IPS DF 6.9 (cell line): ENCODE results near the gene NID2.
A peak's percentile ranks its signal among the peaks of the same experiment; 100 is the strongest.

Experiments used
- DNase-seq: peaks from one replicate; pipeline ENCODE4 v3.0.0-alpha.2; 2013; ENCODE audit warnings: low read depth, low spot score
- H3K27ac ChIP-seq: one replicate; pipeline ENCODE4 v1.5.1; 2013; ENCODE audit warnings: low read length, control low read depth
- H3K27me3 ChIP-seq: 2 replicates; pipeline ENCODE4 v1.6.1; 2013; ENCODE audit warnings: mild to moderate bottlenecking, low read length; ENCODE audit not compliant: control insufficient read depth, insufficient read depth
- H3K36me3 ChIP-seq: 2 replicates; pipeline ENCODE4 v1.6.1; 2013; ENCODE audit warnings: low read length; ENCODE audit not compliant: control insufficient read depth, insufficient read depth
- H3K4me1 ChIP-seq: 2 replicates; pipeline ENCODE4 v1.6.1; 2013; ENCODE audit warnings: low read length; ENCODE audit not compliant: control insufficient read depth, insufficient read depth
- H3K4me3 ChIP-seq: 2 replicates; pipeline ENCODE4 v1.5.1; 2013; ENCODE audit warnings: mild to moderate bottlenecking, low read length
- H3K9me3 ChIP-seq: 2 replicates; pipeline ENCODE4 v1.6.1; 2013; ENCODE audit warnings: low read length, inconsistent platforms; ENCODE audit not compliant: control insufficient read depth, insufficient read depth
- WGBS: extraction: QIAGEN DNeasy Blood & Tissue Kit; methylation state at CpG from one replicate; pipeline ENCODE4 v1.1.7; 2013; ENCODE audit warnings: mixed read lengths, missing lambda C conversion rate; ENCODE audit not compliant: insufficient read length, insufficient coverage; 5-methylcytosine and 5-hydroxymethylcytosine counted together

Gene NID2

DNA sequence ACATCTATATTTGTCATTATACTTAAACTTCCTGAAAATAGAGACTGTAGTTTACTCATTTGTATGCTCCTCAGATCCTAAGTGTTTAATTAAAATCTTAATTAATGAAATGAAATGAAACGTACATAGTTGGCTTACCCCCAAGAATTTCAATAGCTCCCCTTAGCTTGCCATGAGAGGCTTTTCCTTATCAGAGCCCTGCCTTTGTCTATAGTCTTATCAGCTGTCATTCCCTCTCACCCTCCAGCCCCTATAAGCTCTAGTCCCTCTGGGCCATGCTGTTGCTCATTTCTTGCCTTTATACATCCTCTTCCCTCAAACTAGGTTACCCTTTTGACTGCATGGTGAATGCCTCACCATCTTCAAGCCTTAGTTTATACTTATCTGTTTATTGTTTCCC lies 80.6 kb downstream of the NID2 start:
- no CpG with 5 or more reads among the region's 1 CpG for WGBS
- no peak overlapping the region for H3K4me3 ChIP-seq
- DNase-seq, result no peak
- H3K36me3 ChIP-seq, result peaks cover 3% of the 10 kb centered on the region; the same call in 1 of the 2 replicates
- no peaks in the 10 kb centered on the region; the same call in 1 of the 2 replicates for H3K4me1 ChIP-seq
- no peaks in the 10 kb centered on the region for H3K9me3 ChIP-seq
- no peaks in the 10 kb centered on the region for H3K27me3 ChIP-seq
- no peak overlapping the region for H3K27ac ChIP-seq

DNA sequence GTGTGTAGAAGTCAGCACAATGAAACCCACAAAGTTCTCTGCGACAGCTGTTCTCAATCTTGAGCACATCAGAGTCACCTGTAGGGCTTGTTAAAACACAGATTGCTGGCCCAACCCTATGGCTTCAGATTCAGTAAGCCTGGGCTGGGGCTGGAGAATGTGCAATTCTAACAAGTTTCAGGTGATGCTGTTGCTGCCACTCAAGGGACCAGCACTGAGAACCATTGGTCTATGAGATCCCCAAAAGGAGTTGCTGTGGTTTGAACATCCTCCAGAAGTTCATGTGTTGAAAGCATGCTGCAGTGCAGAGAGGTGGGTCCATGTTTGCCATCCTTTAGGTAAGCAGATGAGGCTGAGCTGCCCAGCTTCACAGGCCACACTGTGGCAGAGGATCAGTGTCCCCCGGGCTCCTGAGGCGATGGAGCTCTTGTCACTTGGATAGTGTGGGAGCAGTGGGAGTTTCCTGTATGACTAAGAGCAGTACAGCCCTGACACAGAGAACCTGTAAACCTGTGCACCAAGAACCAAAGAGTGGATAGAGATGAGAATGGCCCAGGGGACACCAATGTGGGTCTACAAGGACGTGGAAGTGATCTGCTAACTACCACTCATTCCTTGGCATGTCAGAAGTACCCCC lies 87.5 kb downstream of the NID2 start:
- Histone ChIP-seq H3K4me3 (no peak overlapping the region), H3K27ac (no peak overlapping the region), H3K27me3 (no peaks in the 10 kb centered on the region), H3K4me1 (no peaks in the 10 kb centered on the region), H3K9me3 (no peaks in the 10 kb centered on the region), H3K36me3 (no peaks in the 10 kb centered on the region)
- no CpG with 5 or more reads among the region's 4 CpGs for WGBS
- no peak for DNase-seq

DNA sequence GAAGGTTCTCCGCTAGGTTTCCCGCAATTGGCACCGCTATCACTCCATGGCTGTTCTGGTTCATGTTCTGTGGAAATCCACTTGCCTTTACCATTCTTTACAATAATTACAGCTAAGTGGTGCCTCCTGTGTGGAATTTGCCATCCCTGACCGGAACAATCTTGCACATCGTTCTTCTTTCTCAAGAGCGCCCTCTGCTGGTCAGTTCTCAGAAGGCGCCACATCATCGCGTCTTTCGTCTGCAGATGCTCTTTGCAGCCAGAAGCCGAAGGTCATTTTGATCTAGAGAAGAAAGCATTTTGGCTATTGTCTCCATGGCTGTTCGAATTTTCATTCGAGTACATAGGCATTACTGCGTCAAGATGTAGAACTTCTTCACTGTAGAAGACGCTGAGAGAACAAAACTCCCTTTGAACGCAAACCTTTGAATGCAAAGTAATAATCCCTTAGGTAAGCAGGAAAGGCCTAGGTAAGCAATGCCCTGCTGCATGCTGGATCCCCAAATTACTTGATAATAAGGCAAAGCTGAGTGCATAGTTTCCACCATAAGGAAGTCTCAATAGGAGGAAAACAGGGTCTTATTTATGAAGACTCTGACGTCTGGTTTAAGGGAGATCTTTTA lies 89.7 kb downstream of the NID2 start:
- peak; percentile 63 for DNase-seq
- H3K9me3 ChIP-seq, result no peaks in the 10 kb centered on the region
- no peaks in the 10 kb centered on the region for H3K36me3 ChIP-seq
- H3K27me3 ChIP-seq, result no peaks in the 10 kb centered on the region
- no peaks in the 10 kb centered on the region for H3K4me1 ChIP-seq
- no peak overlapping the region for H3K4me3 ChIP-seq
- no peak overlapping the region for H3K27ac ChIP-seq
- WGBS, result 100% methylated on average over 1 of the region's 17 CpGs

DNA sequence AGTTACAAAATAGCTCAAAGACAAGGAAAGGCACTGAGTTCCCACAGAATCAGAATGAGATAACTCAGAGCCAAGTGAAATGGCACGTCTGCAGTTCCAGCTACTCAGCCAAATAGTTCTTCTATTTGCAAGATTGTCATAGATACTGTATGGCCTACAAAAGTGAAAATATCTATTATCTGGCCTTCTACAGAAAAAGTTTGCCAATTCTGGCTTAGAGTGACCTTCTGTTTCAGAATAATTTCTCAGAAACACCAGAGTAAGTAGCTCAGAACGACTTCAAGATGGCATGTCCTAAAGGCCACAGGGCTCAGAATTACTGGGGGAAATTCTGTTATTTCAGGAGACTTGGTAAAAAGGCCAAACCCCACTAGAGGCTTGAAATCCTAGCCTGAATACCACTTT lies 90.2 kb downstream of the NID2 start:
- H3K4me3 ChIP-seq, result no peak overlapping the region
- H3K36me3 ChIP-seq, result no peaks in the 10 kb centered on the region
- DNase-seq, result no peak
- no CpG with 5 or more reads among the region's 2 CpGs for WGBS
- no peak overlapping the region for H3K27ac ChIP-seq
- H3K4me1 ChIP-seq, result no peaks in the 10 kb centered on the region
- no peaks in the 10 kb centered on the region for H3K9me3 ChIP-seq
- H3K27me3 ChIP-seq, result no peaks in the 10 kb centered on the region

DNA sequence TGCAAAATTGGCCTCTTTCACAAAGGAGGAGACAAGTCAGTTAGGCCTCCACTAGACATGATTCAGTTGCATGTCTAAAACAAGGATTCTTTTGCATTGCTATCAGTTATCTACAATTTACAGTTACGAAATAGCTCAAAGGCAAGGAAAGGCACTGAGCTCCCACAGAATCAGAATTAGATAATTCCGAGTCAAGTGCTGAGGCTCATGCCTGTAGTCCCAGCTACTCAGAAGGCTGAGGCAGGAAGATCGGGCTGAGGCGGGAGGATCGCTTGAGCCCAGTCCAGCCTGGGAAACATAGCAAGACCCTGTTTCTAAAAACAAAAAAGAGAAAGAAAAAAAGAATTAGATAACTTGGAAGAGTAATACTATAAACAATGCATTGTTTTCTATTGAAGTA lies 91.8 kb downstream of the NID2 start:
- Histone ChIP-seq H3K27me3 (no peaks in the 10 kb centered on the region), H3K27ac (no peak overlapping the region), H3K36me3 (no peaks in the 10 kb centered on the region), H3K9me3 (no peaks in the 10 kb centered on the region), H3K4me1 (no peaks in the 10 kb centered on the region), H3K4me3 (no peak overlapping the region)
- no peak for DNase-seq
- no CpG with 5 or more reads among the region's 5 CpGs for WGBS

DNA sequence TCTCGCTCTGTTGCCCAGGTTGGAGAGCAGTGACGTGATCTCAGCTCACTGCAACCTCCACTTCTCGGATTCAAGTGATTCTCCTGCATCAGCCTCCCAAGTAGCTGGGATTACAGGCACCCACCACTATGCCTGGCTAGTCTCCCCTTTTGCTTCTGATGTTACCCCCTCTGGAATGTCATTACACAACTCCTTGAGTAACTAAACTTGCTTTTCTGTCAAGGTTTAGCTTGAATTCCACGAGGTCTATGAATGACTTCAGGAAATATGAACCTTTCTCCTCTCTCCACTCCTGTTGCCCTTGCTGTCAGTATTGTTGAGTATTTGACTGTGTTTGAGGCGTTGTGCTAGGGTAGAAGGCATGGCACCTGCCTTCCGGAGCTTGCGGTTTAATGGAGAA lies 96.3 kb downstream of the NID2 start:
- Histone ChIP-seq H3K27me3 (no peaks in the 10 kb centered on the region), H3K9me3 (no peaks in the 10 kb centered on the region), H3K36me3 (no peaks in the 10 kb centered on the region), H3K4me3 (no peak overlapping the region), H3K4me1 (no peaks in the 10 kb centered on the region), H3K27ac (no peak overlapping the region)
- no peak for DNase-seq
- WGBS, result no CpG with 5 or more reads among the region's 7 CpGs

DNA sequence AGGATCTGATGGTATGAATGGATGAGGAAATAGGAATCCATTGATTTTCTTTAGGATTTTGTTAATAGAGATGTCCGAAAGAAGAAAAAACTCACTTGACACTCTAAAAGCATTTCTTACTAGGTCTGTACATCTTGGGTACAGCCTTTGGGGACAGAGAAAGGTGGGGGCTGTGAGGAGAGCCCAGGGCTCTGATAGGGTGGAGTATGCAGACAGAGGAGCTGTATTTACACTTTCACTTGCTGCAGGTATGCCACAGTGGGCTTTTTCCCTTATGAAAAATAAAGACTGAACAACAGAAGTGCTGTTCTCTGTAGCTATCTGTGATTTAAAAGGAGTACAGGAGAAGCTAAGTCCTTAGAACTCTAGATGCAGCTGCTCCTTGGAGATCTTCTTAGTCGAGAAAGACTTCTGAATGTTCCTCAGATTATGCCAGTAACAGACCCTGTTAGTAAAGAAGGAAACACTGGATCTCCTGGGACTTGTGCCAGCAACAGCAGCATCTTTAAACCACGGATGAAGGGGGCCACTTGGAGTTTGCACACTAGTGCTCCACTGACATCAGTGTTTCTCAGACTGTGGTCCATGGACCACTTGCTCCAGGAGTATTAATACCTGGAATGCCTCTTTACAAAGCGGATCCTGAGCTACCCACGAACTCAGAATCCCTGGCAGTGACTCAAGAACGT lies 98.9 kb downstream of the NID2 start:
- Histone ChIP-seq H3K9me3 (no peaks in the 10 kb centered on the region), H3K36me3 (no peaks in the 10 kb centered on the region), H3K4me1 (no peaks in the 10 kb centered on the region), H3K4me3 (no peak overlapping the region), H3K27ac (no peak overlapping the region), H3K27me3 (no peaks in the 10 kb centered on the region)
- DNase-seq, result no peak
- WGBS, result no CpG with 5 or more reads among the region's 6 CpGs

DNA sequence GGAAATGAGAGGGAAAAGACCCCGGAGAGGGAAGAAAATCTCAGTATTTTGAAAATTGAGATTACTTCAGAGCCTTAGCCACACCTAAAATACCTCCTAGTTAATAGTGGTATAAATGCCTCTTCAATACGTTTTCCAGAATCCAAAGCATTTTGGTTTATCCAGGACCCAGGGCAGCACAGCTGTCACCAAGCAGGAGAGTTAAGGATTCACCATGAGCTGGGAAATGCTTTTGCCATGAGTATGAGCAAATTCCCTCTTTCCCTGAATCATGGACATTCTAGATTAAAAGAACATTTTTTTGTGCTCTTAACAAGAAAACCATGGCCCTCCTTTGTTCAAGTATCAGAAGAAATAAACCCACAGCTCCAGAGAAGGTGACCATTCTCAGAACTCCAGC lies 101.3 kb downstream of the NID2 start:
- Histone ChIP-seq H3K27me3 (no peaks in the 10 kb centered on the region), H3K27ac (no peak overlapping the region), H3K9me3 (no peaks in the 10 kb centered on the region), H3K4me3 (no peak overlapping the region), H3K4me1 (no peaks in the 10 kb centered on the region), H3K36me3 (no peaks in the 10 kb centered on the region)
- no CpG with 5 or more reads among the region's 2 CpGs for WGBS
- no peak for DNase-seq

DNA sequence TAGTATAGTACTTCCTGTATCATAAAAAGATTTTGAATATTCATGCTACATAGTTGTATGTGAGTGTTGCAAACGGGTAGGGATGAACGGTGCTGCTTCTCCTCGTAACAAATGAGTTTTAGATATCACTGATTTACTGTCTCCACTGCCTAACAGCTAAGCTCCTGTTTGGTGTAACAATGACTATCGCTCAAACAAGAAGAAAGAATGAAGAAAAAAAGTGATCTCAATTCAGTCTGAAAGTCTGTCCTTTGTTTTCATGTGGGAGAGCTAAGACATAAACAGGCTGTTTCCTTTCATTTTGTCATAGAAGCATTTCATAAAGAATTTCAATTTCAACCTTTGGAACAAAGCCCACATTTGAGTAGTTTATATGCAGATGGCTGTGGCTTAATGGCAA lies 105.6 kb downstream of the NID2 start:
- H3K4me3 ChIP-seq, result no peak overlapping the region
- H3K27ac ChIP-seq, result no peak overlapping the region

DNA sequence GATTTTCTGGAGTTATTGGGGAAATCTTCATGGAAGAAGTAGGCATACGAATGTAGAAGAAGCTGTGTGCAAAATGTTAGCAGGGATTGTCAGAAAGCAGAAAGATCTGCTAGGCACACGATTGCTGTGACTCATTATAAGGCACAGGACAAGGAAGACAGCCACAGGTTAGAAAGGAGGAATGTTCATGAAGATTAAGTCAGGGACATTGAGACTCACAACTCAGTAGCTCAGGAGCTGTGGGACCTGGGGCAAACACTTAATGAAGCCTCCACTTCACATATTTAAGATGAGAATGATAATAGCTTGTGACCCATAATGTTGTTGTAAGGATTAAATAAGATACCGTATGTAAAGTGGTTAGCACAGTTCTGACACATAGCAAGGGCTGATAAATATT lies 106.1 kb downstream of the NID2 start:
- Histone ChIP-seq H3K9me3 (no peaks in the 10 kb centered on the region; the same call in 1 of the 2 replicates), H3K27ac (no peak overlapping the region), H3K4me3 (no peak overlapping the region), H3K36me3 (no peaks in the 10 kb centered on the region), H3K4me1 (no peaks in the 10 kb centered on the region), H3K27me3 (no peaks in the 10 kb centered on the region)
- WGBS, result no CpG with 5 or more reads among the region's 3 CpGs
- no peak for DNase-seq

More for the DNA sequence above, 105.6 kb downstream of the NID2 start:
- WGBS, result no CpG with 5 or more reads among the region's 4 CpGs
- no peak for DNase-seq
- H3K4me1 ChIP-seq, result no peaks in the 10 kb centered on the region
- H3K27me3 ChIP-seq, result no peaks in the 10 kb centered on the region
- H3K36me3 ChIP-seq, result no peaks in the 10 kb centered on the region
- H3K9me3 ChIP-seq, result no peaks in the 10 kb centered on the region; the same call in 1 of the 2 replicates
